Inferior parietal cortex (tissue), 1 donor: ENCODE results near the gene RASGRP1.

Experiments
- DNase-seq: peaks from one replicate; pipeline ENCODE4 v3.0.0-alpha.2; 2016; ENCODE audit errors: extremely low spot score

The RASGRP1 gene

GRCh38 chr15:38458646-38459045 lies 106.0 kb downstream of the RASGRP1 start:
- DNase-seq: no peak

- no peak for DNase-seq
Measured at GRCh38 chr15:38455092-38455491, 109.5 kb downstream of the RASGRP1 start.

DNA sequence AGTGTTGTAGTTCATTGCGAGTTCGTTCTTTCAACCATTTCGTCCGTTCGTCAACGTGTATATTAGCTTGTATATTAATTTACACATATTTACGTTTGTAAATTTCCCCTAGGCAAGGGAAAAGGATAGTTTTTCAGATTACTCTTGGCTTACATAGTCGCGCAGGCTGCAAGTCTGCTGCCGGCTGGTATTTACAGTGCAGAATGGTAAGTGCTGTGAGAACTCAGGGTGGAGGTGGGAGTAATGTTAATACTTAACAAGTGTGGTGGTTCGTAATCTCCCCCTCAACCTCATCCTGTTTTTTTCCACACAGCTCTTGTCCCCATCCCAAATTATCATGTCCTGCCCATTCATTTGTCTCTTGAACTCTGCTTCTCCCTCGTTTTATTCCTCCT lies 109.9 kb downstream of the RASGRP1 start:
- DNase-seq: no peak

- DNase-seq: peak; percentile 96
Measured at GRCh38 chr15:38453971-38454695, 110.5 kb downstream of the RASGRP1 start, which contains the start of gene FAM98B. FAM98B (plus strand) TSS chr15:38454127; CDS start chr15:38454162, 35 bp downstream.

GRCh38 chr15:38441130-38441519 lies 123.5 kb downstream of the RASGRP1 start:
- DNase-seq: no peak

GRCh38 chr15:38440353-38441129 lies 124.1 kb downstream of the RASGRP1 start:
- peak; percentile 70 for DNase-seq
